Ovary (tissue), 9 donors: ENCODE measurements around the gene NFIA. TPM values are rescaled to one million over a fixed set of nuclear protein-coding genes. Genes with fewer than 3 reads are reported as not detected.

Source experiments
- DNase-seq, 5 donors: peaks; one replicate each; pipeline ENCODE4 v3.0.0-alpha.2; 2019 to 2020
- H3K27ac ChIP-seq, 2 donors: fragments of 200-600 bp; one replicate each; pipeline versions ENCODE4 v1.5.1 to v1.8.0; 2019 to 2022
- H3K27me3 ChIP-seq: fragments of 200-600 bp; one replicate; pipeline ENCODE4 v1.8.0; 2022
- H3K36me3 ChIP-seq: fragments of 200-600 bp; sonication (generic); one replicate; pipeline ENCODE4 v1.5.1; 2019
- H3K4me1 ChIP-seq: one replicate; pipeline ENCODE4 v1.8.1; 2013; ENCODE audit warnings: mild to moderate bottlenecking, moderate library complexity; ENCODE audit not compliant: insufficient read depth
- H3K4me3 ChIP-seq: fragments of 200-600 bp; sonication (generic); one replicate; pipeline ENCODE4 v1.5.1; 2017
- H3K9me3 ChIP-seq, 2 donors: fragments of 200-600 bp in 1 of 2; sonication (generic) in 1 of 2; one replicate each; pipeline versions ENCODE4 v1.5.1 to v1.8.1; 2013 to 2019; ENCODE audit warnings: mild to moderate bottlenecking in 1 of 2, moderate library complexity in 1 of 2
- CTCF ChIP-seq, 3 donors: fragments of 450-650 bp in 2 of 3; fragments of 200-600 bp in 1 of 3; IDR thresholded peaks; one replicate each; pipeline versions ENCODE4 v1.5.1 to v1.8.0; 2016 to 2022; ENCODE audit warnings: antibody characterized with exemption in 3 of 3, mild to moderate bottlenecking in 1 of 3
- EP300 ChIP-seq: sonication (generic); formaldehyde crosslinking; IDR thresholded peaks from one replicate; pipeline ENCODE4 v1.6.1; 2017; ENCODE audit warnings: antibody characterized with exemption
- POLR2A ChIP-seq: fragments of 450-650 bp; IDR thresholded peaks from one replicate; pipeline ENCODE4 v1.6.1; 2017; ENCODE audit warnings: antibody characterized with exemption, mild to moderate bottlenecking, moderate library complexity
- WGBS, 3 donors: extraction: QIAGEN DNeasy Blood & Tissue Kit in 1 of 3; methylation state at CpG; one replicate each; pipeline versions ENCODE4 v1.1.5 to v1.1.7; 2013 to 2017; 5-methylcytosine and 5-hydroxymethylcytosine counted together
- intact Hi-C, 4 donors: fragments of 100-400 bp; cut with DNase I; formaldehyde crosslinking; loops; one replicate each; pipeline versions ENCODE4 v1.11.0 to v1.15.1; 2022 to 2023
- polyA plus RNA-seq, 2 donors: library from polyadenylated mRNA; stranded (reverse); fragments of 200-250 nt in 1 of 2; fragments of 350-450 nt in 1 of 2; fragmentation: Illumina TruSeq in 1 of 2; extraction: RNeasy Lipid Tissue Mini Kit (QIAGEN cat#74804) in 1 of 2; gene quantifications; one replicate each; pipeline ENCODE4 v1.2.3, GENCODE V29; 2013 to 2014
- total RNA-seq, 7 donors: library from RNA; depleted of rRNA in 2 of 7; stranded (reverse); fragments of >200 nt in 2 of 7; fragmentation: NEBNext Ultra II Directional in 3 of 7; extraction: Animal tissue kit (Norgen Biotek cat#: 25700) in 3 of 7; gene quantifications; one replicate each; pipeline versions ENCODE4 v1.1.0 to v1.2.4, GENCODE V29; 2016 to 2023
- donor health status: DM: no; HTN: no; CAD: no; lungs with moderate emphysema.
- donor health status: DM: no; HTN: no; CAD: no.
- donor health status: Bipolar disorder and iron deficiency.
- donor health status: DM: yes; HTN: yes; CAD: no.
- donor health status: DM: no; HTN: no; CAD: no.
- donor health status: DM: yes; HTN: yes; CAD: no.

NFIA gene
- total and polyA plus RNA-seq, 9 donors, result 11.8 to 115 (median 80.9) TPM

GRCh38 chr1:61078618-61079295 lies 3.6 kb upstream of the NFIA start:
- DNase-seq, result no peak
- H3K4me1 ChIP-seq, result peaks cover 9% of the 10 kb centered on the region
- H3K27me3 ChIP-seq, result no peaks in the 10 kb centered on the region
- intact Hi-C loops, result no loop called here
- no peaks in the 10 kb centered on the region for H3K9me3 ChIP-seq
- 24 to 31% (median 26%) methylated on average over 7 of the region's 7 CpGs for WGBS, 3 donors
- TF ChIP-seq CTCF (IDR thresholded peaks at IDR 0.05), result no peak
- no peak for TF ChIP-seq POLR2A
- TF ChIP-seq EP300, result no peak
- H3K27ac ChIP-seq, result peak overlapping the region in 1 of 2 donors; percentile 11
- H3K4me3 ChIP-seq, result no peak overlapping the region
- H3K36me3 ChIP-seq, result no peaks in the 10 kb centered on the region

- no peaks in the 10 kb centered on the region for H3K9me3 ChIP-seq
- TF ChIP-seq POLR2A (no peak), EP300 (no peak), CTCF (IDR thresholded peaks at IDR 0.05) (no peak)
- 35 to 39% (median 37%) methylated on average over 5 of the region's 5 CpGs for WGBS, 3 donors
- H3K4me3 ChIP-seq, result no peak overlapping the region
- H3K36me3 ChIP-seq, result no peaks in the 10 kb centered on the region
- no peak overlapping the region for H3K27ac ChIP-seq
- H3K4me1 ChIP-seq, result peaks cover 9% of the 10 kb centered on the region
- intact Hi-C loops, result no loop called here
- peak in 1 of 5 donors; percentile 60 for DNase-seq
- no peaks in the 10 kb centered on the region for H3K27me3 ChIP-seq
These were observed 3.0 kb upstream of the NFIA start for GRCh38 chr1:61079296-61079897.

- Histone ChIP-seq H3K9me3 (no peaks in the 10 kb centered on the region), H3K4me3 (no peak overlapping the region), H3K4me1 (peaks cover 9% of the 10 kb centered on the region), H3K36me3 (no peaks in the 10 kb centered on the region), H3K27ac (peak overlapping the region in 1 of 2 donors; percentile 70), H3K27me3 (no peaks in the 10 kb centered on the region)
- intact Hi-C loops, result loop anchor here in 3 of 4 donors (5.0 to 10.0 kb wide), 2 partner anchors 102 to 105 kb away; no protein-coding TSS in a partner anchor
- WGBS, 3 donors, result 1% methylated on average over 14 of the region's 14 CpGs
- DNase-seq, result peak; percentile 83 to 91 (median 88)
- TF ChIP-seq CTCF (IDR thresholded peaks at IDR 0.05), result peak in 1 of 3 donors; percentile 35
- no peak for TF ChIP-seq EP300
- no peak for TF ChIP-seq POLR2A
These were observed 2.4 kb upstream of the NFIA start for GRCh38 chr1:61079898-61080336.

GRCh38 chr1:61080413-61081143 lies 1.8 kb upstream of the NFIA start:
- no peak for DNase-seq
- 6 to 7% (median 7%) methylated on average over 7 of the region's 7 CpGs for WGBS, 3 donors

More at GRCh38 chr1:61080413-61081143, 1.8 kb upstream of the NFIA start:
- Histone ChIP-seq H3K4me1 (peaks cover 8% of the 10 kb centered on the region), H3K9me3 (no peaks in the 10 kb centered on the region), H3K36me3 (no peaks in the 10 kb centered on the region), H3K27me3 (no peaks in the 10 kb centered on the region), H3K27ac (peak overlapping the region in 1 of 2 donors; percentile 70), H3K4me3 (peak overlapping the region; percentile 71)
- TF ChIP-seq EP300 (no peak), CTCF (IDR thresholded peaks at IDR 0.05) (no peak), POLR2A (no peak)
- intact Hi-C loops, result loop anchor here in 3 of 4 donors (5.0 to 10.0 kb wide), 2 partner anchors 102 to 104 kb away; no protein-coding TSS in a partner anchor
